ENCODE measurements around the gene TIAM2.

Gene TIAM2

DNA sequence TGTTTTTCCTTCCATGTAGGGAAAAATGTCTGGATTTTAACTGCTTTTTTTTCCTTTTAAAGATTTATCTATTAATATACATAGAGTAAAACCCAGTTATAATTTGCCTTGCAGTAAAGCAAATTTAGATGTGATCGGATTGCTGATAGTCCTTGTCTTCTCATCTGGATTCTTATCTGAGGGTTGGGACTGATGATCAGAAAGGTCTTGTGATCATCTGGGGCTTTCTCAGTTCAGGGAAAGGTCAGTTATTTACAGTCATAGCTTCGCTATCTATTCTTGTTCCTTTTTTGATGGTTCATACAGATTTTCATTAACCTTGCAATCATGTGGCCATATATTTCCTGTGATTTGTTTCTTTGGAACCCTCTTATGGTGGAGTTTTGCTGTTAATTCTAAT is 204.9 kb downstream of the TIAM2 start:
- no peak overlapping the region for H3K4me3 ChIP-seq (ENCODE audit: low read depth, low read length)
- TF ChIP-seq, protein P1, sequence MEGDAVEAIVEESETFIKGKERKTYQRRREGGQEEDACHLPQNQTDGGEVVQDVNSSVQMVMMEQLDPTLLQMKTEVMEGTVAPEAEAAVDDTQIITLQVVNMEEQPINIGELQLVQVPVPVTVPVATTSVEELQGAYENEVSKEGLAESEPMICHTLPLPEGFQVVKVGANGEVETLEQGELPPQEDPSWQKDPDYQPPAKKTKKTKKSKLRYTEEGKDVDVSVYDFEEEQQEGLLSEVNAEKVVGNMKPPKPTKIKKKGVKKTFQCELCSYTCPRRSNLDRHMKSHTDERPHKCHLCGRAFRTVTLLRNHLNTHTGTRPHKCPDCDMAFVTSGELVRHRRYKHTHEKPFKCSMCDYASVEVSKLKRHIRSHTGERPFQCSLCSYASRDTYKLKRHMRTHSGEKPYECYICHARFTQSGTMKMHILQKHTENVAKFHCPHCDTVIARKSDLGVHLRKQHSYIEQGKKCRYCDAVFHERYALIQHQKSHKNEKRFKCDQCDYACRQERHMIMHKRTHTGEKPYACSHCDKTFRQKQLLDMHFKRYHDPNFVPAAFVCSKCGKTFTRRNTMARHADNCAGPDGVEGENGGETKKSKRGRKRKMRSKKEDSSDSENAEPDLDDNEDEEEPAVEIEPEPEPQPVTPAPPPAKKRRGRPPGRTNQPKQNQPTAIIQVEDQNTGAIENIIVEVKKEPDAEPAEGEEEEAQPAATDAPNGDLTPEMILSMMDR (IDR thresholded peaks at IDR 0.05; ENCODE audit: low read depth, low read length) = no peak

DNA sequence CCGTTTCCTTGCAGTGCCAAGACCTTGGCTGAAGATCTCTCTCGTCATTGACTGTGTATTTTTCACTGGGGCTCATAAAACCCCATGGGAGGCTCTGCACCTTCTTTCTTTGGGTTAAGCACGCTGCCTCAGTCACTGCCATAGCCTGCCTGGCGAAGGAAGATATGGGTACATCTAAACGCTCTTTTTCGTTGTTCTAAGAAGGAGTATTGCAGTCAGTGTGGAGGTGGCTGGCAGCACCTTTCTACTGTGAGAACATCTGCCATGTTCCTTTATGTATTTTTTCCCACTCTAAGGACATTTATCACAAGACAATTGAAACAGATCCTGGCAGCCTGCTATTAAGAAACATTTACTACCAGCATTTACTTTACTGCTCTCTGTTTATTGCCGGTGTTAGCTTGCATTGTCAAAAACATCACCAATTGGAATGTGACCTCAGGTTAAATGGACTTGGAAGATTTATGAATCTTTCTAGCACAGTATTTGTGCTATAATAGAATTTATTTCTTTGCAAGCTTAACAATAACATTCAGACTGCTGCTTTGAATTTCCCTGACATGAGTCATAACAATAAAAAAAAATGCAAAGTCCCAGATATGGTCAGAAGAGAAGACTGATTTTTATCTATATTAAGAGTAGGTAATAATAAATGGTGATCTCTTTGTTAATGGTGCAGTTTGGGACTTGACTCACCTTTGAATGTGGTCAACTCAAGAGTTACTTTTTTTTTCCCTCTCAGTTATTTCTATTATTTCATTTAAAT is 206.5 kb downstream of the TIAM2 start:
- TF ChIP-seq, protein P1 (IDR thresholded peaks at IDR 0.05; ENCODE audit: low read depth, low read length) = no peak
- no peak overlapping the region for H3K4me3 ChIP-seq (ENCODE audit: low read depth, low read length)

DNA sequence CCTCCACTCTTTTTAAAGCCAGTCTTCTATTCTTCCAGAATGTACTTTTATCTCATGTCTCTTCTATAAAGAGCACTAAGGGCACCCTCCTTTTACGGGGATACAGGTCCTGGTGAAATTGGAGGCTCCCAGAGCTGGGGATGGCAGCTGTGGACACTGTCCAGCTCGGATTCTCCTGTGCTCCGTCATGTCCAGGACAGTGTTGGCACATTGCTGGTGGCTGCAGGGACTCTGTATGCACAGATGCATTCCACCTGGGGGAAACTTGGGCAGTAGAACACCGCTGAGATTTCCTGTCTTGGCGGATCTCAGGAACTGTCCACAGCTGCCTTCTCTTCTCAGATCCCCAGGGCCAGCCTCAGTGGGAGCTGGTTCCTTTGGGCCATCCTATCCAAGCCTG is 212.1 kb downstream of the TIAM2 start:
- no peak overlapping the region for H3K4me3 ChIP-seq (ENCODE audit: low read depth, low read length)
- TF ChIP-seq, protein P1 (IDR thresholded peaks at IDR 0.05; ENCODE audit: low read depth, low read length) = no peak

DNA sequence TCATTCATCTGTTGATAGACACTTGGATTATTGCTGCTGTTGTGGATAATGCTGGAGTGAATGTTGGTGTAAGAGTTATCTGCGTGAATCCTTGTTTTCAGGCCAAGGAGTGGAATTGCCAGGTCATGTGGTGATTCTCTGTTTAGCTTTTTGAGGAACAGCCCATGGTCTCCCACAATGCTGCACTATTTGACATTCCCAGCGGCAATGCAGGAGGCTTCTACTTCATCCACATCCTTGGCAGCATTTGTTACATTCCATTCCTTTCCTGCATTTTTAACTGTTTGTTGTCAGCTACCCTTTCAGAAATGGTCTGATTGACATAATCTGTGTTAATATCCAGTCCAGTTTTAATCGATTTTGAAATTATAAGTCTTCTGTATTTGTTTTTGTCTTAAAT is 217.0 kb downstream of the TIAM2 start:
- TF ChIP-seq, protein P1 (IDR thresholded peaks at IDR 0.05; ENCODE audit: low read depth, low read length) = no peak
- no peak overlapping the region for H3K4me3 ChIP-seq (ENCODE audit: low read depth, low read length)

DNA sequence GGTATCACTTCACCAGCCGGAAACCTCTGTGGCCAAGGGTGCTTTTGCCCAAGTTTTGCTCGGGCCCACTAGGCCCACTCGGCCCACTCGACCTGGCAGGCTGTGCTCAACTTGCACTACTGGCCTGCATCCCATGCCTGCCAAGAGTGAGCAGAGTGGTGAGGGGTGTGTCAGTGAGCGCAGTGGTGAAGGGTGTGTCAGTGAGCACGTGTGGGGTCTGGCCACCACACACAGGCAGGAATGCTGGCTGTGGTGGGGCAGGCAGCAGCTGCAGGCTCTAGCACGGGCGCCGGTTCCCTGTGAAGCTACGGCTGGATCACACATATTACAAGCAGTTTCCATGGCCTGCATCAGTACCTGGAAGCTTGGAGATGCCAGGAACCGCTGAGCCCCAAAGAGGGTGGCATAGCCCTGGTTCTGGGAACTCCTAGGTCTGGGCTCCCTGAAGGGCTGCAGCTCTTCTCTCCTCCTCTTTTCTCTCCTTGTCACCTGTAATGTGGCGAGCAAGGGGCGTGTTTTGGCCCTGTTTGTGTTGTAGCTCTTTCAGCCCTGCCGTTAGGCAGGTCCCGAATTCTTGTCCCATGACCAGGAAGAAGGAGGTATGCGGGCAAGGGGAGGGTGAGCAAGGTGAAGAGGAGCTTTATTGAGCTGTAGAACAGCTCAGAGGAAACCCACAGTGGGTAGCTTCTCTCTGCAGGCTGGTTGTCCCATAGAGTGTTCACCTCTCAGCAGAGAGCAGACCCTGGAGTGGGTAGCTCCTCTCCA is 217.7 kb downstream of the TIAM2 start:
- TF ChIP-seq, protein P1 (IDR thresholded peaks at IDR 0.05; ENCODE audit: low read depth, low read length) = no peak
- H3K4me3 ChIP-seq (ENCODE audit: low read depth, low read length) = no peak overlapping the region

DNA sequence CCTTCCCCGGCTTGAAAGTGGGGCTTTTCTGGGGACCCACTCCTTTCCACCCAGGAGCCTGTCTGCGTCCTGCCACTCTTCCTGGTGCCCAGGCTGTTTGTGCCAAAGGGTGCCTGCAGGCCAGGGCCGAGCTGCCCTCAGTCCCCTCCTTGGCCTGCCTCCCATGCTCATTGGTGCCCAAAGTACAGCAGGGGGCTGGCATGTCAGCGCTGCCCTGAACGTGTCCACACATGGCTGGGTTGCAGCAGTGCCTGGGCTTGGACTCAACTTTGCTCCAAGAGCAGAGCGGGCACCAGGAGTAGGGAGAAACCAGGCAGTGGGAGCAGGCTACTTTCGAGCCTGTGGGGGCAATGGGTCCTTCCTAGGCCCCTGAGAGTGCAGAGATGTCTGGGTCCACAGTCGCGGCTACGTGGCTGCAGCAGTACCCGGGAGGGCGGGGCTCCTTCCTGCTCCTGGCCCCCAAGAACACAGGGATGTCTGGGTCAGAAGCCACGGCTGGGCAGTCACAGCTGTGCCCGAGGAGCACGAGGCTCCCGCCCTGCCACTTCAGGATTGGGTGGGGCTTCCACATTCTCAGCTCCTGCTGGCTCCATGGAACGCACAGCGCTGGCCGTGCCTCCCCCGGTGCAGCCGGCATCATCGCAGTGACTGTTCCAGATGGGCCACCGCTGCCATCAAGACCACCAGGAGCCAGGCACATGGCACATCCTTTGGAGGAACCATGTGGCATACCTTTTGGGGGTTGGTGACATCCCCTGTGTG is 218.7 kb downstream of the TIAM2 start:
- no peak overlapping the region for H3K4me3 ChIP-seq (ENCODE audit: low read depth, low read length)
- TF ChIP-seq, protein P1 (IDR thresholded peaks at IDR 0.05; ENCODE audit: low read depth, low read length) = no peak

Measured in WI38 (cell line).